PC-9 (cell line): ENCODE measurements around the gene CCDC68.

ENCODE experiments used
- CTCF ChIP-seq: fragments of 200-600 bp; sonication (generic); conservative IDR thresholded peaks from 2 replicates; pipeline ENCODE4 v1.6.1; 2017; ENCODE audit warnings: mixed run types, antibody characterized with exemption, mild to moderate bottlenecking, moderate library complexity
- EZH2 ChIP-seq: fragments of 200-600 bp; sonication (generic); IDR thresholded peaks from 2 replicates; pipeline ENCODE4 v1.8.0; 2017; ENCODE audit warnings: antibody characterized with exemption, low read depth

- no peak for TF ChIP-seq CTCF
- no peak for TF ChIP-seq EZH2
Measured at GRCh38 chr18:54946149-54946581, 13.1 kb downstream of the CCDC68 start.
